Transverse colon (tissue), 4 donors: Measurements from ENCODE around the gene SLC35F3.

ENCODE experiments used
- POLR2AphosphoS5 ChIP-seq, 3 donors: sonication (generic); formaldehyde crosslinking; IDR thresholded peaks; one replicate each; pipeline ENCODE4 v1.6.1; 2016; ENCODE audit warnings: antibody characterized with exemption in 3 of 3
- TF ChIP-seq, protein P1 (sequence below), 5 experiments: fragments of 200-600 bp in 3 of 5; fragments of 450-650 bp in 2 of 5; sonication (generic) in 3 of 5; IDR thresholded peaks; 1 replicate in 2 of 5; 2 replicates in 3 of 5; pipeline ENCODE4 v1.5.1; 2016 to 2017; ENCODE audit warnings: antibody characterized with exemption in 5 of 5, inconsistent platforms in 3 of 5, mild to moderate bottlenecking in 2 of 5, moderate library complexity in 1 of 5

DNA sequence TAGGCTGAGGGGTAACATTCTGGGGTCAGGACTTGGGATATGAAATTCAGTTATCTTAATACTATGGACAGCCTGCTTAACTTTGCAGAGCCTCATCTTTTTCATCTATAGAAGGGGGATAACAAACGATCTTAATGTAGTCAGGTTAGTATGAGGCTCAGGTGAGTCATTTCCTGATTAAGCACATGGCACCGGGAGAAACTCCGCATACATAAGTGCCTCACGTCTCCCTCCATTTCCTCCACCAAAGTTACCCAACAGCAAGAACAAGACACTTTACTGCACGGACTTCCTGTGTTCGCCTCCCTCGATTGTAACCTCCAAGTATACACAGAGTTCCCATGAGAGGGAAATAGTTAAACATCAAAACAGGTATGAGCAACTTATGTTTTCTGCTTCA lies 356.1 kb downstream of the SLC35F3 start:
- TF ChIP-seq, protein P1, sequence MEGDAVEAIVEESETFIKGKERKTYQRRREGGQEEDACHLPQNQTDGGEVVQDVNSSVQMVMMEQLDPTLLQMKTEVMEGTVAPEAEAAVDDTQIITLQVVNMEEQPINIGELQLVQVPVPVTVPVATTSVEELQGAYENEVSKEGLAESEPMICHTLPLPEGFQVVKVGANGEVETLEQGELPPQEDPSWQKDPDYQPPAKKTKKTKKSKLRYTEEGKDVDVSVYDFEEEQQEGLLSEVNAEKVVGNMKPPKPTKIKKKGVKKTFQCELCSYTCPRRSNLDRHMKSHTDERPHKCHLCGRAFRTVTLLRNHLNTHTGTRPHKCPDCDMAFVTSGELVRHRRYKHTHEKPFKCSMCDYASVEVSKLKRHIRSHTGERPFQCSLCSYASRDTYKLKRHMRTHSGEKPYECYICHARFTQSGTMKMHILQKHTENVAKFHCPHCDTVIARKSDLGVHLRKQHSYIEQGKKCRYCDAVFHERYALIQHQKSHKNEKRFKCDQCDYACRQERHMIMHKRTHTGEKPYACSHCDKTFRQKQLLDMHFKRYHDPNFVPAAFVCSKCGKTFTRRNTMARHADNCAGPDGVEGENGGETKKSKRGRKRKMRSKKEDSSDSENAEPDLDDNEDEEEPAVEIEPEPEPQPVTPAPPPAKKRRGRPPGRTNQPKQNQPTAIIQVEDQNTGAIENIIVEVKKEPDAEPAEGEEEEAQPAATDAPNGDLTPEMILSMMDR (IDR thresholded peaks at IDR 0.05), result no peak
- TF ChIP-seq POLR2AphosphoS5 (IDR thresholded peaks at IDR 0.05), result no peak
